ENCODE data around the gene RPL21.

- TF ChIP-seq, protein P1, sequence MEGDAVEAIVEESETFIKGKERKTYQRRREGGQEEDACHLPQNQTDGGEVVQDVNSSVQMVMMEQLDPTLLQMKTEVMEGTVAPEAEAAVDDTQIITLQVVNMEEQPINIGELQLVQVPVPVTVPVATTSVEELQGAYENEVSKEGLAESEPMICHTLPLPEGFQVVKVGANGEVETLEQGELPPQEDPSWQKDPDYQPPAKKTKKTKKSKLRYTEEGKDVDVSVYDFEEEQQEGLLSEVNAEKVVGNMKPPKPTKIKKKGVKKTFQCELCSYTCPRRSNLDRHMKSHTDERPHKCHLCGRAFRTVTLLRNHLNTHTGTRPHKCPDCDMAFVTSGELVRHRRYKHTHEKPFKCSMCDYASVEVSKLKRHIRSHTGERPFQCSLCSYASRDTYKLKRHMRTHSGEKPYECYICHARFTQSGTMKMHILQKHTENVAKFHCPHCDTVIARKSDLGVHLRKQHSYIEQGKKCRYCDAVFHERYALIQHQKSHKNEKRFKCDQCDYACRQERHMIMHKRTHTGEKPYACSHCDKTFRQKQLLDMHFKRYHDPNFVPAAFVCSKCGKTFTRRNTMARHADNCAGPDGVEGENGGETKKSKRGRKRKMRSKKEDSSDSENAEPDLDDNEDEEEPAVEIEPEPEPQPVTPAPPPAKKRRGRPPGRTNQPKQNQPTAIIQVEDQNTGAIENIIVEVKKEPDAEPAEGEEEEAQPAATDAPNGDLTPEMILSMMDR (conservative IDR thresholded peaks at IDR 0.05; ENCODE audit: low read length) = no peak
- no peak for TF ChIP-seq EZH2phosphoT487 (IDR thresholded peaks at IDR 0.05; ENCODE audit: borderline replicate concordance, low read depth, low read length)
These were observed 47.5 kb downstream of the RPL21 start for GRCh38 chr13:27298849-27299248.

Measured in OCI-LY7 (cell line).